DOHH2 (cell line): ENCODE measurements around the gene GPC1.

Source experiments
- CTCF ChIP-seq: fragments of 200-600 bp; sonication (generic); IDR thresholded peaks from one replicate; pipeline ENCODE4 v1.5.1; 2014; ENCODE audit warnings: antibody characterized with exemption, mild to moderate bottlenecking, low read depth, low read length; ENCODE audit not compliant: poor library complexity, severe bottlenecking
- EZH2phosphoT487 ChIP-seq: fragments of 200-600 bp; sonication (generic); IDR thresholded peaks from 2 replicates; pipeline ENCODE4 v1.6.1; 2017; ENCODE audit warnings: borderline replicate concordance, mild to moderate bottlenecking, antibody characterized with exemption, low read length, moderate library complexity, mixed read lengths

GRCh38 chr2:240395896-240396622 is 39.4 kb upstream of the GPC1 start:
- no peak for TF ChIP-seq CTCF
- no peak for TF ChIP-seq EZH2phosphoT487
